COLO668 (cell line): ENCODE measurements around the gene ADIPOQ.
"Not testable (repeated sequence)": the region's sequence is repeated elsewhere in the genome, so short reads cannot be mapped to it uniquely, and the experiment has no call there.

Source experiments
- DNase-seq: peaks from one replicate; lab custom pipeline; 2025; ENCODE audit not compliant: unreplicated experiment; lab: John Stamatoyannopoulos, UW

ADIPOQ gene

DNA sequence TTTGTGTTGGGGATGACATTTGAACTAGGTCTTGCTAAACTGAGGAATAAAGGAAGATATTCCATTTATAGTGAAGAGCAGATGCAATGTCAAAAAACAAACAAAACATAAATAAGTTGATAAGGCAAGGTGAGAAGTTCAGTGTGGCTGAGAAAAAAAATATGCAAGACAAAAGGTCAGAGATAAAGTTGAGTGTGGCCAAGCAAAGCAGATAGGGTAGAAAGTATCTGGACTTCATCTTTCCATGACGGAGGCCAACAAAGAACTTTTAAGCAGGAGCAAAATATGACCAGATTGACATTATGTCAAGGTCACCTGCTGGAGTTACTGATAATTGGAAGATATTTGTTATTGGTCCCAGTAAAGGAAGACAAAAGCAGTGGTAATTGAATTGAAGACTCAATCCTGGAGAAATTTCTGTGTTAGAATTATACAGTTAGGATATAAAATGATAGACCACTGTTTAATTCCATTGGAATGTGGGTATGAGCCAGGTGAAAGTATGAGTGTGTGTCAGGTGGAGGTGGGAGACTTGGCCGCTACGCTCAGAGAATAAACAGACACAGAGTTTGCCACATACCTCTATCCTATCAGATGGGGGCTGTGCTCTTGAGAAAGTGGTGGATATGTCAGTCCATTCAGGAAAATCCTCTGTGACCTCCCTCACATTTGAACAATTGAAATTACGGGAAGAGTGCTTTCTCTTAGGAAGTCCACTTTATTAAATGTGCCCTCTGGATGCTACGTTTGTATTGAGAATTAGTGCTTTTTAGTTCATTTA is 28.1 kb downstream of the ADIPOQ start:
- DNase-seq: no peak

- DNase-seq: no peak
These were observed 29.0 kb downstream of the ADIPOQ start for GRCh38 chr3:186871403-186871924.

DNA sequence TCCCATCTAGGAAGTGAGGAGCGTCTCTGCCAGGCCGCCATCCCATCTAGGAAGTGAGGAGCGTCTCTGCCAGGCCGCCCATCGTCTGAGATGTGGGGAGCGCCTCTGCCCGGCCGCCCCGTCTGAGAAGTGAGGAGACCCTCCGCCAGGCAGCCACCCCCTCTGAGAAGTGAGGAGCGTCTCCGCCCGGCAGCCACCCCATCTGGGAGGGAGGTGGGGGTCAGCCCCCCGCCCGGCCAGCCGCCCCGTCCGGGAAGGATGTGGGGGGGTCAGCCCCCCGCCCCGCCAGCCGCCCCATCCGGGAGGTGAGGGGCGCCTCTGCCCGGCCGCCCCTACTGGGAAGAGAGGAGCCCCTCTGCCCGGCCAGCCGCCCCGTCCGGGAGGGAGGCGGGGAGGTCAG is 31.3 kb downstream of the ADIPOQ start:
- not testable (repeated sequence) for DNase-seq

- not testable (repeated sequence) for DNase-seq
These were observed 31.7 kb downstream of the ADIPOQ start for GRCh38 chr3:186874216-186874615.

GRCh38 chr3:186874841-186875240 is 32.3 kb downstream of the ADIPOQ start:
- not testable (repeated sequence) for DNase-seq

GRCh38 chr3:186875708-186876107 is 33.2 kb downstream of the ADIPOQ start:
- no peak for DNase-seq

DNA sequence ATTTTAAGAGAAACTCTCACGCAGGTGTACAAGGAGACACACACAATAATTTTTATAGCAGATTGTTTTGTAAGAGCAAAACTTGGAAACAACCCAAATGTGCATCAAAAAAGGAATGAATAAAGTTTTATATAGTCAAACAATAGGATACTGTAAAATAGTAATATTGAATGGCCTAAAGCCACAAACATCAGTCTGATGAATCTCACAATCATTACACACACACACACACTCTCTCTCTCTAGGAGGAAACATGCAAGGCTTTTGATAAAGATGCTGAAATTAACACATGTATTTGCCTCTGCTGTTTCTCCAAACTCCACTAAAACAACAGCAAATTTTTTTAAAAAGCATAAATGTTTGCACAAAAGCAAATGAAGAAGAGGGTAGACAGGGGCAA is 37.3 kb downstream of the ADIPOQ start:
- no peak for DNase-seq

GRCh38 chr3:186880406-186880805 is 37.9 kb downstream of the ADIPOQ start:
- DNase-seq: no peak

DNA sequence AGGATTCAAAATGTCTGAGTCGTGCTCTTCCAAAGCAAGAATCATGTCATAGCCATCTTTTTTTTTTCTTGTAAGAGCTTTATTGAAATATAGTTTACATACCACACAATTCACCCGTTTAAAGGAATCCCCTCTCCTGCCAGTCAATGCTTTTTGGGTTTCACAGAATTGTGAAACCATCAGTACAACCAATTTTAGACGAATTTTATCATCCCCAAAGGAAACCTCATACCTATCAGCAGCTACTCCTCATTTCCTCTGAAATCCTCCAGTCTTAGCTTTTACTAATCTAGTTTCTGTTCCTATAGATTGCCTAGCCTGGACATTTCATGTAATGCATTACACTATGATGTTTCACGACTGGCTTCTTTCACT is 39.6 kb downstream of the ADIPOQ start:
- no peak for DNase-seq

GRCh38 chr3:186882881-186883685 is 40.6 kb downstream of the ADIPOQ start:
- DNase-seq: no peak

DNA sequence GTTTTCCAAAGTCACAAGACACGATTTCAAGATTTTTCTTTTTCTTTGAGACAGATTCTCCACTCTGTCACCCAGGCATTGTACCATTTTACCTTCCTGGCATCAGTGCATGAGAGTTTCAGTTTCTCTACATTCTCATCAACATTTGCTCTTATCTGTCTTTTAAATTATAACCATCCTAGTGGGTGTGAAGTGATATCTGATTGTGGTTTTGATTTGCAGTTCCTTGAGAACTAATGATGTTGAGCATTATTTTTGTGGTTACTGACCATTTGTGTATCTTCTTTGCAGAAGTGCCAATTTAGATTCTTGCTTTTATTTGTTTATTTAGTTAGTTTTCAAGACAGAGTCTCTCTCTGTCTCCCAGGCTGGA is 41.2 kb downstream of the ADIPOQ start:
- DNase-seq: no peak

- DNase-seq: not testable (repeated sequence)
These were observed 42.4 kb downstream of the ADIPOQ start for GRCh38 chr3:186884868-186885267.

- no peak for DNase-seq
These were observed 43.9 kb downstream of the ADIPOQ start for GRCh38 chr3:186886202-186886981.

- DNase-seq: not testable (repeated sequence)
These were observed 45.0 kb downstream of the ADIPOQ start for GRCh38 chr3:186887507-186887938.

- no peak for DNase-seq
These were observed 46.1 kb downstream of the ADIPOQ start for GRCh38 chr3:186888569-186888968.

- not testable (repeated sequence) for DNase-seq
These were observed 47.2 kb downstream of the ADIPOQ start for GRCh38 chr3:186889698-186890097.

- DNase-seq: no peak
These were observed 48.4 kb downstream of the ADIPOQ start for GRCh38 chr3:186890911-186891310.

DNA sequence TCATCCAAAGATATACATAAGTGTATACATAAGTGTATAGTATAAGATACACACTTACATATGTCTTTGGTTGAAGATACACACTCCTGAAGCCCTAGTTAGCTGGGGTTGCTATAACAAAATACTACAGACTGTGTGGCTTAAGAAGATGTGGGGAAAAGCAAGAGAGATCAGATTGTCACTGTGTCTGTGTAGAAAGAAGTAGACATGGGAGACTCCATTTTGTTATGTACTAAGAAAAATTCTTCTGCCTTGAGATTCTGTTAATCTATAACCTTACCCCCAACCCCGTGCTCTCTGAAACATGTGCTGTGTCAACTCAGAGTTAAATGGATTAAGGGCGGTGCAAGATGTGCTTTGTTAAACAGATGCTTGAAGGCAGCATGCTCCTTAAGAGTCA is 50.6 kb downstream of the ADIPOQ start:
- DNase-seq: not testable (repeated sequence)

GRCh38 chr3:186895406-186895805 is 52.9 kb downstream of the ADIPOQ start:
- no peak for DNase-seq

GRCh38 chr3:186896006-186896405 is 53.5 kb downstream of the ADIPOQ start:
- DNase-seq: no peak

GRCh38 chr3:186896875-186897274 is 54.4 kb downstream of the ADIPOQ start:
- DNase-seq: no peak
